Esophagus muscularis mucosa (tissue), 4 donors: Measurements from ENCODE around the gene MPRIP.

Source experiments
- EP300 ChIP-seq: sonication (generic); formaldehyde crosslinking; IDR thresholded peaks from one replicate; pipeline ENCODE4 v1.6.1; 2017; ENCODE audit warnings: antibody characterized with exemption
- POLR2A ChIP-seq: fragments of 450-650 bp; IDR thresholded peaks from one replicate; pipeline ENCODE4 v1.6.1; 2017; ENCODE audit warnings: antibody characterized with exemption, moderate library complexity, mild to moderate bottlenecking, low read depth
- POLR2AphosphoS5 ChIP-seq, 2 donors: sonication (generic); formaldehyde crosslinking; IDR thresholded peaks; one replicate each; pipeline ENCODE4 v1.6.1; 2017; ENCODE audit warnings: antibody characterized with exemption in 2 of 2
- TF ChIP-seq, protein P1 (sequence below), 3 experiments: fragments of 200-600 bp in 2 of 3; fragments of 450-650 bp in 1 of 3; sonication (generic) in 2 of 3; IDR thresholded peaks; one replicate each; pipeline ENCODE4 v1.5.1; 2017 to 2019; ENCODE audit warnings: antibody characterized with exemption in 3 of 3, mild to moderate bottlenecking in 2 of 3, moderate library complexity in 1 of 3

DNA sequence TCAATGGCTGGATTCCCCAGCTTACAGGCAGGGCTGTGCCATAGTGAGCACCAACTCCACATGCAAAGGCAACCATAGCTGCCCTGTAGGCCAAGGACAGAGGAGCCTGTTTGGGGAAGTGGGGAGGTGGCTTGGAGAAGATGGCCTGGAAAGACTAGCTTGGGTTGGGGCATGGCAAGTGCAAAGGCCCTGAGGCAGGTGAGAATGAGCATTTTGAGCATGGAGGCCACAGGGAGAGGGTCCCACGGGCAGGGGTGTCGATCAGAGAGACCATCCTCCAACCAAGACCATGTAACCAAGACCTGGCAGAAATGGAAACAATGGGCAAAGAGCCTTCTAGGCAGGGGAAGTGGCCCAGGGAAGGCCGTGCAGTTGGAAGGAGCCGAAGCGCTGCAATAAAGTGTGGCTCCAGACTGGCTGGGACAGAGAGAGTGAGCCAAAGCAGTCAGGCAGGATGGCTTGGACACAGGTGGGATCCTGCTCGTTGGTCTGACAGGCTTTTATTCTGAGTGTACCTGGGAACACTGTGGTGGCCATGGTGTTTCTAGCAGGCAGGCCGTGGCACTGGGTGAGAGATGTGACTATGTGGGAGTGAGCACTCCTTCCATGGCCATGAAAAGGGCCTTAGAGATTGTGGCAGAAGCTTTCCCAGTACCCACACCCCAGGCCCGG lies 24.8 kb upstream of the MPRIP start:
- TF ChIP-seq POLR2A (no peak), POLR2AphosphoS5 (IDR thresholded peaks at IDR 0.05) (no peak), EP300 (no peak)
- TF ChIP-seq, protein P1, sequence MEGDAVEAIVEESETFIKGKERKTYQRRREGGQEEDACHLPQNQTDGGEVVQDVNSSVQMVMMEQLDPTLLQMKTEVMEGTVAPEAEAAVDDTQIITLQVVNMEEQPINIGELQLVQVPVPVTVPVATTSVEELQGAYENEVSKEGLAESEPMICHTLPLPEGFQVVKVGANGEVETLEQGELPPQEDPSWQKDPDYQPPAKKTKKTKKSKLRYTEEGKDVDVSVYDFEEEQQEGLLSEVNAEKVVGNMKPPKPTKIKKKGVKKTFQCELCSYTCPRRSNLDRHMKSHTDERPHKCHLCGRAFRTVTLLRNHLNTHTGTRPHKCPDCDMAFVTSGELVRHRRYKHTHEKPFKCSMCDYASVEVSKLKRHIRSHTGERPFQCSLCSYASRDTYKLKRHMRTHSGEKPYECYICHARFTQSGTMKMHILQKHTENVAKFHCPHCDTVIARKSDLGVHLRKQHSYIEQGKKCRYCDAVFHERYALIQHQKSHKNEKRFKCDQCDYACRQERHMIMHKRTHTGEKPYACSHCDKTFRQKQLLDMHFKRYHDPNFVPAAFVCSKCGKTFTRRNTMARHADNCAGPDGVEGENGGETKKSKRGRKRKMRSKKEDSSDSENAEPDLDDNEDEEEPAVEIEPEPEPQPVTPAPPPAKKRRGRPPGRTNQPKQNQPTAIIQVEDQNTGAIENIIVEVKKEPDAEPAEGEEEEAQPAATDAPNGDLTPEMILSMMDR (IDR thresholded peaks at IDR 0.05): no peak
